DMS114 treated with DMSO at 0.1 percent for 48 hours (cell line): ENCODE results near the gene IFTAP.

Source experiments
- DNase-seq: peaks from one replicate; lab custom pipeline; 2025; ENCODE audit not compliant: unreplicated experiment; lab: John Stamatoyannopoulos, UW

IFTAP gene

GRCh38 chr11:36703055-36703404 lies 108.7 kb downstream of the IFTAP start:
- peak; percentile 52 for DNase-seq
